GM12878 (cell line): ENCODE data around the gene THAP2. TPM values are rescaled to one million over a fixed set of nuclear protein-coding genes. Genes with fewer than 3 reads are reported as not detected.

Experiments used
- ATAC-seq: fragments of 200-7000 bp; cut with Tn5 transposase; 3 replicates; pipeline ENCODE4 v1.9.1; 2020; ENCODE audit warnings: mild to moderate bottlenecking, moderate library complexity
- BruUV-seq: library from RNA; stranded (reverse); fragments of 400-500 nt; replicated peaks from 2 replicates; lab custom pipeline; 2021; lab: Mats Ljungman, UMichigan
- CTCF ChIA-PET: fragments of 300-600 bp; sonication (Branson Sonifier 250); formaldehyde crosslinking; extraction: SDS; loops from one replicate; lab custom pipeline; 2021; ENCODE audit warnings: inconsistent platforms; lab: Yijun Ruan, JAX
- POLR2A ChIA-PET: fragments of 350-600 bp; formaldehyde crosslinking; extraction: SDS; loops from one replicate; lab custom pipeline; 2021; ENCODE audit warnings: inconsistent platforms; lab: Charles Lee
- RAD21 ChIA-PET: fragments of 300-600 bp; sonication (Branson Sonifier 250); formaldehyde crosslinking; loops from one replicate; lab custom pipeline; 2023; ENCODE audit warnings: antibody characterized with exemption; ENCODE audit not compliant: unreplicated experiment; lab: Charles Lee
- SMC1A ChIA-PET: fragments of 300-600 bp; sonication (Branson Sonifier 250); formaldehyde crosslinking; loops from one replicate; lab custom pipeline; 2023; ENCODE audit not compliant: unreplicated experiment, uncharacterized antibody; lab: Charles Lee
- DNase-seq: peaks from one replicate; pipeline ENCODE4 v3.0.0-alpha.2; 2011; ENCODE audit warnings: low read depth, low spot score
- FAIRE-seq: peaks from 3 replicates; lab custom pipeline; 2011; peaks lifted over from hg19 to GRCh38; lab: Jason Lieb, UNC
- H2AFZ ChIP-seq: 2 replicates; pipeline ENCODE4 v1.6.0; 2011; ENCODE audit warnings: low read depth, low read length, control low read depth; ENCODE audit not compliant: control insufficient read depth
- H3K27ac ChIP-seq: 2 replicates; pipeline ENCODE4 v1.5.1; 2011; ENCODE audit warnings: control low read depth; ENCODE audit not compliant: control insufficient read depth, insufficient read depth
- H3K27me3 ChIP-seq, 2 experiments: replicated peaks in 1 of 2; 2 replicates each; pipeline versions ENCODE4 v1.6.0 to v1.6.1; 2011; ENCODE audit warnings: low read length in 1 of 2; ENCODE audit not compliant: control insufficient read depth in 2 of 2, insufficient read depth in 2 of 2
- H3K36me3 ChIP-seq, 2 experiments: 2 replicates each; pipeline ENCODE4 v1.5.1; 2011; ENCODE audit warnings: low read length in 1 of 2; ENCODE audit not compliant: control insufficient read depth in 2 of 2, insufficient read depth in 2 of 2
- H3K4me1 ChIP-seq: 2 replicates; pipeline ENCODE4 v1.6.1; 2011; ENCODE audit warnings: mild to moderate bottlenecking, low read length, moderate library complexity, mixed read lengths; ENCODE audit not compliant: control insufficient read depth, insufficient read depth
- H3K4me2 ChIP-seq: 2 replicates; pipeline ENCODE4 v1.6.0; 2011; ENCODE audit warnings: control low read depth; ENCODE audit not compliant: control insufficient read depth, insufficient read depth
- H3K4me3 ChIP-seq: fragments of 200-600 bp; sonication (generic); 2 replicates; pipeline ENCODE4 v1.5.1; 2016
- H3K79me2 ChIP-seq: 2 replicates; pipeline ENCODE4 v1.6.0; 2011; ENCODE audit warnings: low read length; ENCODE audit not compliant: control insufficient read depth, insufficient read depth
- H3K9ac ChIP-seq: 2 replicates; pipeline ENCODE4 v1.8.0; 2011; ENCODE audit warnings: low read length, control low read depth, mixed read lengths; ENCODE audit not compliant: control insufficient read depth, insufficient read depth
- H3K9me3 ChIP-seq: replicated peaks from 3 replicates; pipeline ENCODE4 v1.5.1; 2011; ENCODE audit warnings: mild to moderate bottlenecking, low read length; ENCODE audit not compliant: control insufficient read depth, insufficient read depth
- H4K20me1 ChIP-seq: 2 replicates; pipeline ENCODE4 v1.6.0; 2011; ENCODE audit not compliant: control insufficient read depth, insufficient read depth
- IKZF2 ChIP-seq, 2 experiments: fragments of 450-650 bp; IDR thresholded peaks; 2 replicates each; pipeline ENCODE4 v1.6.1; 2017; ENCODE audit warnings: mild to moderate bottlenecking in 2 of 2, moderate library complexity in 2 of 2
- POLR2AphosphoS2 ChIP-seq: IDR thresholded peaks from 2 replicates; pipeline ENCODE4 v1.6.1; 2011; ENCODE audit warnings: low read depth, mild to moderate bottlenecking, low read length, improper control_type of control experiment, moderate library complexity
- RAD21 ChIP-seq: IDR thresholded peaks from 2 replicates; pipeline ENCODE4 v1.6.1; 2011; ENCODE audit warnings: mild to moderate bottlenecking, low read depth, low read length, moderate library complexity; ENCODE audit not compliant: insufficient read depth
- RFX5 ChIP-seq: IDR thresholded peaks from 2 replicates; pipeline ENCODE4 v1.6.1; 2011; ENCODE audit warnings: low read depth, low read length, improper control_type of control experiment
- SMAD1 ChIP-seq: fragments of 450-650 bp; IDR thresholded peaks from 2 replicates; pipeline ENCODE4 v1.6.1; 2018; ENCODE audit warnings: mild to moderate bottlenecking, low read depth; ENCODE audit not compliant: partially characterized antibody
- SMC3 ChIP-seq: IDR thresholded peaks from 2 replicates; pipeline ENCODE4 v1.6.1; 2011; ENCODE audit warnings: low read length, improper control_type of control experiment, borderline replicate concordance
- WGBS: methylation state at CpG from one replicate; pipeline ENCODE4 v1.1.6; 2016; ENCODE audit warnings: low lambda C conversion rate; ENCODE audit not compliant: insufficient replicate concordance, insufficient coverage; ENCODE audit errors: missing lambda C conversion rate; 5-methylcytosine and 5-hydroxymethylcytosine counted together
- in situ Hi-C: fragments of 300-500 bp; cut with MboI; formaldehyde crosslinking; loops from 9 replicates; pipeline ENCODE4 v1.14.3; 2018; ENCODE audit warnings: mixed read lengths
- intact Hi-C: fragments of 100-400 bp; cut with micrococcal nuclease; formaldehyde crosslinking; loops from one replicate; pipeline ENCODE4 v1.14.2; 2022; ENCODE audit not compliant: unreplicated experiment
- polyA plus RNA-seq, 11 experiments: library from polyadenylated mRNA; depleted of rRNA in 4 of 11; unstranded in 6 of 11; stranded (reverse) in 5 of 11; fragments of >200 nt; fragmentation: Nextera tagmentation in 4 of 11; fragmentation: Illumina TruSeq in 1 of 11; extraction: Ambion mirVana in 4 of 11; extraction: Trizol in 1 of 11; gene quantifications; 1 replicate in 1 of 11; 2 replicates in 10 of 11; pipeline versions ENCODE4 v1.2.1 to v1.2.3, GENCODE V29; 2011 to 2016; ENCODE audit warnings: inconsistent platforms in 2 of 11, missing spikeins in 2 of 11, low read depth in 1 of 11
- total RNA-seq, 4 experiments: library from RNA; depleted of rRNA in 3 of 4; stranded (reverse); fragments of >200 nt in 3 of 4; fragmentation: Illumina TruSeq in 1 of 4; extraction: Trizol in 1 of 4; gene quantifications; 2 replicates each; pipeline versions ENCODE4 v1.2.1 to v1.2.3, GENCODE V29; 2013 to 2021
- TF ChIP-seq, protein P1 (sequence below): IDR thresholded peaks from 2 replicates; pipeline ENCODE4 v1.6.1; 2012; ENCODE audit warnings: low read depth, low read length, improper control_type of control experiment
- TF ChIP-seq, protein P2 (sequence below), 3 experiments: IDR thresholded peaks in 2 of 3; conservative IDR thresholded peaks in 1 of 3; 2 replicates each; pipeline ENCODE4 v1.5.1; 2011; ENCODE audit warnings: low read depth in 3 of 3, low read length in 3 of 3, mild to moderate bottlenecking in 3 of 3, control low read depth in 2 of 3, moderate library complexity in 2 of 3, inconsistent platforms in 1 of 3, mixed read lengths in 1 of 3; ENCODE audit not compliant: control insufficient read depth in 2 of 3, insufficient read depth in 1 of 3; ENCODE audit errors: extremely low read depth in 1 of 3
- TF ChIP-seq, protein P3 (sequence below): fragments of 450-650 bp; IDR thresholded peaks from 2 replicates; pipeline ENCODE4 v1.6.1; 2017; ENCODE audit warnings: borderline replicate concordance

Gene THAP2
- total and polyA plus RNA-seq, 10 of the 15 experiments (the other 5 are each of a cell fraction or from before 2014, with no cell fraction given) = 4.1 to 18.0 (median 7.3) TPM

DNA sequence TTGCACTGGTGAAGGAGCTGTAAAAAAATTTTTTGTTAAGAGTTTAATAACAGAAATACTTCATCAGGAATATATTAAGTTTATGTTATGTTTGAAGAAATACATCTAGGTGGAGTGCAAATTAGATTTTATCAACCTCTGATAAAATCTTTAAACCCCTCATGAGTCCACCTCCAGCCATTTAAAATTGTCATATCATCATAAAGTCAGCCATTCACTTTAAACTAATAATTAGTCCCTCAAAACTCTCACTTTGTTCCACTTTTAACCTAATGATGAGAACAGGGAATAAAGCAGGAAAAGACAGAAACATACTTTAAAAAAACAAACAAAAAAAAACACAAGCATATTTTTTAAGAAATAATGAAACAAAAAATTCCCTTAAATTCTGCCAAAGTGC is 25.6 kb upstream of the THAP2 start:
- POLR2A ChIA-PET = no interaction called here
- SMC1A ChIA-PET = interaction anchor here (0.5 to 10.8 kb wide), 6 partner anchors 7 to 203 kb away, joined by 3 to 95 read pairs (median 4); no protein-coding TSS in a partner anchor
- FAIRE-seq = no peak

DNA sequence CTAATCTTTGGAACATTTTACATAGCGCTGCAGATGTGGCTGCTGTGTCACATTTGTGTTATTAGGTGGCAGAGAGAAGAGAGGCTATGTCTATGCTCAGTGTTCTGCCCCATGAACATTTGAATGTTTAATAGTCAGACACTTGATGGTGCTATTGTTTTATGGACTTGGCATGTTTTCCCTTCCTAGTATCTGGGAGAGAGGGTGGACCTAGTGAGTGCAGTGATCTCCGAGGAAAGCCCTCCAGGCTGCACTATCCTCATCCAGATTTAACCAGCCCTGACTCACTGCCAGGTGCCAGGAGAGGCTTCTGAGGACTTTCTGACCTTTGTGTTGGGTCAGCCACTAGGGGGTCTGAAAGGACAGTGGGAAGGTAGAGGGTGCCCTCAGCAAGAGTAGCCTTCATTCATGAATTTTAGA is 24.8 kb upstream of the THAP2 start:
- FAIRE-seq (peak; percentile 35), DNase-seq (no peak), ATAC-seq (peak; percentile 86)
- no TSS peak for BruUV-seq
- 98% methylated on average over 2 of the region's 2 CpGs for WGBS
- no peak overlapping the region for H3K4me3 ChIP-seq
- ChIA-PET RAD21 (interaction anchor here (1.7 kb wide), 1 partner anchor 107 kb away, joined by 8 read pairs; no protein-coding TSS in a partner anchor), SMC1A (interaction anchor here (1.3 to 10.8 kb wide), 2 partner anchors 12 to 108 kb away, joined by 4 to 95 read pairs; no protein-coding TSS in a partner anchor), CTCF (interaction anchor here (1.1 to 2.9 kb wide), 4 partner anchors 11 to 141 kb away, joined by 3 to 27 read pairs (median 4); no protein-coding TSS in a partner anchor), POLR2A (no interaction called here)
- intact Hi-C loops = loop anchor here (1.0 kb wide), 1 partner anchor 108 kb away; no protein-coding TSS in a partner anchor
- no peak overlapping the region for H3K27ac ChIP-seq
- no peaks in the 10 kb centered on the region for H3K9me3 ChIP-seq
- no peaks in the 10 kb centered on the region for H4K20me1 ChIP-seq
- H3K79me2 ChIP-seq = no peaks in the 10 kb centered on the region; the same call in 1 of the 2 replicates
- peaks cover 5 to 25% of the 10 kb centered on the region in 2 experiments for H3K36me3 ChIP-seq
- H3K4me1 ChIP-seq = peaks cover 7% of the 10 kb centered on the region
- H3K27me3 ChIP-seq = no peaks in the 10 kb centered on the region
- TF ChIP-seq RAD21 (peak; percentile 35), SMC3 (peak; percentile 18; the same call in 1 of the 2 replicates), IKZF2 (IDR thresholded peaks at IDR 0.05) (no peak)
- TF ChIP-seq, protein P1, sequence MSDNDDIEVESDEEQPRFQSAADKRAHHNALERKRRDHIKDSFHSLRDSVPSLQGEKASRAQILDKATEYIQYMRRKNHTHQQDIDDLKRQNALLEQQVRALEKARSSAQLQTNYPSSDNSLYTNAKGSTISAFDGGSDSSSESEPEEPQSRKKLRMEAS = no peak
- TF ChIP-seq, protein P2, sequence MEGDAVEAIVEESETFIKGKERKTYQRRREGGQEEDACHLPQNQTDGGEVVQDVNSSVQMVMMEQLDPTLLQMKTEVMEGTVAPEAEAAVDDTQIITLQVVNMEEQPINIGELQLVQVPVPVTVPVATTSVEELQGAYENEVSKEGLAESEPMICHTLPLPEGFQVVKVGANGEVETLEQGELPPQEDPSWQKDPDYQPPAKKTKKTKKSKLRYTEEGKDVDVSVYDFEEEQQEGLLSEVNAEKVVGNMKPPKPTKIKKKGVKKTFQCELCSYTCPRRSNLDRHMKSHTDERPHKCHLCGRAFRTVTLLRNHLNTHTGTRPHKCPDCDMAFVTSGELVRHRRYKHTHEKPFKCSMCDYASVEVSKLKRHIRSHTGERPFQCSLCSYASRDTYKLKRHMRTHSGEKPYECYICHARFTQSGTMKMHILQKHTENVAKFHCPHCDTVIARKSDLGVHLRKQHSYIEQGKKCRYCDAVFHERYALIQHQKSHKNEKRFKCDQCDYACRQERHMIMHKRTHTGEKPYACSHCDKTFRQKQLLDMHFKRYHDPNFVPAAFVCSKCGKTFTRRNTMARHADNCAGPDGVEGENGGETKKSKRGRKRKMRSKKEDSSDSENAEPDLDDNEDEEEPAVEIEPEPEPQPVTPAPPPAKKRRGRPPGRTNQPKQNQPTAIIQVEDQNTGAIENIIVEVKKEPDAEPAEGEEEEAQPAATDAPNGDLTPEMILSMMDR (IDR thresholded peaks at IDR 0.05 in 2 of 3, conservative IDR thresholded peaks at IDR 0.05 in 1 of 3; ENCODE audit: control insufficient read depth in 2 of 3, extremely low read depth in 1 of 3, insufficient read depth in 1 of 3, low read depth in 3 of 3, low read length in 3 of 3) = peak; percentile 22 to 52 (median 23); a peak in 4 of 6 replicates
- H3K4me2 ChIP-seq = no peak overlapping the region
- no peak overlapping the region for H2AFZ ChIP-seq
- in situ Hi-C loops = loop anchor here (10.0 kb wide), 1 partner anchor 225 kb away; no protein-coding TSS in a partner anchor
- no peak overlapping the region for H3K9ac ChIP-seq

More for the DNA sequence above, 25.6 kb upstream of the THAP2 start:
- CTCF ChIA-PET = interaction anchor here (0.7 to 2.9 kb wide), 11 partner anchors 9 to 223 kb away, joined by 3 to 27 read pairs (median 4); partner anchors contain the start of genes THAP2 and TMEM19
- Histone ChIP-seq H3K9me3 (no peaks in the 10 kb centered on the region), H3K4me2 (no peak overlapping the region), H3K36me3 (peaks cover 5 to 30% of the 10 kb centered on the region in 2 experiments), H3K27ac (no peak overlapping the region), H3K9ac (no peak overlapping the region), H3K79me2 (no peaks in the 10 kb centered on the region; the same call in 1 of the 2 replicates), H3K27me3 (no peaks in the 10 kb centered on the region), H2AFZ (no peak overlapping the region), H3K4me3 (no peak overlapping the region), H4K20me1 (no peaks in the 10 kb centered on the region), H3K4me1 (peaks cover 7% of the 10 kb centered on the region)
- in situ Hi-C loops (loop anchor here (10.0 kb wide), 1 partner anchor 224 kb away; no protein-coding TSS in a partner anchor), intact Hi-C loops (no loop called here)
- DNase-seq (no peak), ATAC-seq (no peak)
- no TSS peak for BruUV-seq
- TF ChIP-seq, protein P3, sequence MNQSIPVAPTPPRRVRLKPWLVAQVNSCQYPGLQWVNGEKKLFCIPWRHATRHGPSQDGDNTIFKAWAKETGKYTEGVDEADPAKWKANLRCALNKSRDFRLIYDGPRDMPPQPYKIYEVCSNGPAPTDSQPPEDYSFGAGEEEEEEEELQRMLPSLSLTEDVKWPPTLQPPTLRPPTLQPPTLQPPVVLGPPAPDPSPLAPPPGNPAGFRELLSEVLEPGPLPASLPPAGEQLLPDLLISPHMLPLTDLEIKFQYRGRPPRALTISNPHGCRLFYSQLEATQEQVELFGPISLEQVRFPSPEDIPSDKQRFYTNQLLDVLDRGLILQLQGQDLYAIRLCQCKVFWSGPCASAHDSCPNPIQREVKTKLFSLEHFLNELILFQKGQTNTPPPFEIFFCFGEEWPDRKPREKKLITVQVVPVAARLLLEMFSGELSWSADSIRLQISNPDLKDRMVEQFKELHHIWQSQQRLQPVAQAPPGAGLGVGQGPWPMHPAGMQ = no peak
- TF ChIP-seq POLR2AphosphoS2 (no peak), RFX5 (no peak), SMAD1 (no peak)
- RAD21 ChIA-PET = interaction anchor here (0.7 to 3.0 kb wide), 2 partner anchors 48 to 108 kb away, joined by 5 to 52 read pairs; partner anchors contain the start of gene TMEM19
